NCI-H128 (cell line): ENCODE results near the gene MACROH2A1.

ENCODE experiments used
- DNase-seq: peaks from one replicate; lab custom pipeline; 2025; ENCODE audit not compliant: unreplicated experiment; lab: John Stamatoyannopoulos, UW

Gene MACROH2A1

DNA sequence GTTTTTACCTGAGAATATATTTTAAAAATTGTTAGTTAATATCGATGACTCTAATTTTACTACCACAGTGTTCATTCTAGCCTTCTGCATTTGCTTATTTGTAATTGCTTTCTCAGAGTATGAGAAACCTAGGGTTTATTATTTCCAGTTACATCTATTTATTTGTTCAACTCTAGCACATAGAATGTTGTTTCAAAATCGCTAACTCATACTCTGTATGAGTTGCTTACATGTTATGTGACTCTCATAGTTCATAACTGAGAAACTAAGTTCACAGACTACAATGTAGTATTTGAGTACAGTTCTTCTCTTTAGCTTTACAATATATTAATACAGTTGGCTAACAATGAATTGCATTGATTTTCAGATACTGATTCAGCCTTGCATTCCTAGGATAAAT is 103.2 kb downstream of the MACROH2A1 start:
- no peak for DNase-seq

DNA sequence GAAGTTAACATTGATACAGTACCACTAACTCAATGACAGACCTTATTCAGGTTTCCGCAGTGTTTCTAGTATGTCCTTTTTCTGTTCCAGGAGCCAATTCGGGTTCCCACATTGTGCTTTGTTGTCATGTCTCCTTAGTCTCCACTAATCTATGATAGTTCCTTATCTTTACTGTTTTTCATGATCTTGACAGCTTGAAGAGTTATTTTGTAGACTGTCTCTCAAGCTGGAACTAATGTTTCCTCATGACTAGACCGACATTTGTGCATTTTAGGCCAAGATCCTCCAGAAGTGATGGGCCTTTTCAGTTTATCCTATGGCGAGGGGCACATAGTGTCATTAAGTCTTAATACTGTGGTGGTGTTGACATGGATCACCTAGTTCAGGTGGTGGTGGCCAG is 104.2 kb downstream of the MACROH2A1 start:
- no peak for DNase-seq

DNA sequence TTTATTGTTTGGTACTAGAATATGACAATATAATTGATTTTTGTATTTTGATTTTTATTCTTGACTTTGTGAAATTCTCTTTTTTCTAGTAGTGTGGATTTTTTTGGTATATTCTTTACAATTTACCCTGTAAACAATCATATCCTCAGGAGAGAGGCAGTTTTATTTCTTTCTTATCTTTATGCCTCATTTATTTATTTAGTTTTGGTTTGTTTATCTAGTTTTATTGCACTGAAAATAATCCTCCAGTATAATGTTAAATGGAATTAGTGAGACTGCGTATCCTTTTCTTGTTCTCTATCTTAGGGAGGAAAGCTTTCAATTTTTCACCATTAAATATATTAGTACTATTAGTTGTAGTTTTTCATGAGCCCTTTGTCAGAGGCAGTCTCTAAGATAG is 109.4 kb downstream of the MACROH2A1 start:
- DNase-seq = no peak

DNA sequence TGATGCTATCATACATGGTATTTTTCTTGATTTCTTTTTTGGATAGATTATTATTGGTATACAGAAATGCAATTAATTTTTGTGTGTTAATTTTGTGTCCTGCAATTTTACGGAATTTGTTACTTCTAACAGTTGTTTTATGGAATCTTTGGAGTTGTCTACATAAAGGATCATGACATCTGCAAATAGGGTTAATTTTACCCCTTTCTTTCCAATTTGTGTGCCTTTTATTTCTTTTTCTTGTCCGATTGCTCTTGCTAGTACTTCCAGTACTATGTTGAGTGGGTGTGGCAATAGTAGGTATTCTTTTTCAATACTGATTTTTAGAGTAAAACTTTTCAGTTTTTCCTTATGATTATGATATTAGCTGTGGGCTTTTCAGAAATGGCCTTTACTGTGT is 111.5 kb downstream of the MACROH2A1 start:
- no peak for DNase-seq
